WI38 (cell line): Measurements from ENCODE around the gene LPAR3.

Source experiments
- H3K4me3 ChIP-seq: 2 replicates; pipeline ENCODE4 v1.5.1; 2011; ENCODE audit warnings: low read depth, mild to moderate bottlenecking, control low read depth, low read length
- TF ChIP-seq, protein P1 (sequence below): IDR thresholded peaks from 2 replicates; pipeline ENCODE4 v1.5.1; 2012; ENCODE audit warnings: low read depth, mild to moderate bottlenecking, control low read depth, low read length

LPAR3 gene

DNA sequence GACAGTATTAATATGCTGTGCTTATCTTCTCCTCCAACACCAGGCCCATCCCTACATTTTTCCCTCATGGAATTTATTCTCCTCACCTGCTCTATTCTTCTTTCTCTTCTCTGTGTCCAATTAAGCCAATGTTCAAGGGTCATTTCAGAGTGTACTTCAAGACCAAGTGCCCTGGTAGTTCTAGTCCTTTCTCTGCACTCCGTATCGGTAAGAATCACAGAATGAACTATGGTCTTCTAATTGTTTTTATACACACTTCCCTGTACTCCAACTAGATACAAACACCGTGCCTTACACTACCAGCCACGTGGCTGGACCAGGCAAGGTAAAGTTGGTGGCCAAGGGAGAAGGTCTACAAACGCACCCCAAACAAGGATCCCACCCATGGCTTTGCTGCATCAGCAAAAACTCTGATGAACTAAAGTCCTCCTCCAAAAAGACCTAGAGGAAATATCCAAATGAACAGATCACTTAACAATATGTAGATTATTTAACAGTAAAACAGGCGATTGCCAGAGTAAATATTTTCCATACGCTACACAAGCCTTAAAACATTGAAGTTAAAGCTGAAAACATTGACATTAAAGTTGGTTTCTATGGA, 40.1 kb upstream of the LPAR3 start:
- TF ChIP-seq, protein P1, sequence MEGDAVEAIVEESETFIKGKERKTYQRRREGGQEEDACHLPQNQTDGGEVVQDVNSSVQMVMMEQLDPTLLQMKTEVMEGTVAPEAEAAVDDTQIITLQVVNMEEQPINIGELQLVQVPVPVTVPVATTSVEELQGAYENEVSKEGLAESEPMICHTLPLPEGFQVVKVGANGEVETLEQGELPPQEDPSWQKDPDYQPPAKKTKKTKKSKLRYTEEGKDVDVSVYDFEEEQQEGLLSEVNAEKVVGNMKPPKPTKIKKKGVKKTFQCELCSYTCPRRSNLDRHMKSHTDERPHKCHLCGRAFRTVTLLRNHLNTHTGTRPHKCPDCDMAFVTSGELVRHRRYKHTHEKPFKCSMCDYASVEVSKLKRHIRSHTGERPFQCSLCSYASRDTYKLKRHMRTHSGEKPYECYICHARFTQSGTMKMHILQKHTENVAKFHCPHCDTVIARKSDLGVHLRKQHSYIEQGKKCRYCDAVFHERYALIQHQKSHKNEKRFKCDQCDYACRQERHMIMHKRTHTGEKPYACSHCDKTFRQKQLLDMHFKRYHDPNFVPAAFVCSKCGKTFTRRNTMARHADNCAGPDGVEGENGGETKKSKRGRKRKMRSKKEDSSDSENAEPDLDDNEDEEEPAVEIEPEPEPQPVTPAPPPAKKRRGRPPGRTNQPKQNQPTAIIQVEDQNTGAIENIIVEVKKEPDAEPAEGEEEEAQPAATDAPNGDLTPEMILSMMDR = no peak
- H3K4me3 ChIP-seq = no peak overlapping the region

DNA sequence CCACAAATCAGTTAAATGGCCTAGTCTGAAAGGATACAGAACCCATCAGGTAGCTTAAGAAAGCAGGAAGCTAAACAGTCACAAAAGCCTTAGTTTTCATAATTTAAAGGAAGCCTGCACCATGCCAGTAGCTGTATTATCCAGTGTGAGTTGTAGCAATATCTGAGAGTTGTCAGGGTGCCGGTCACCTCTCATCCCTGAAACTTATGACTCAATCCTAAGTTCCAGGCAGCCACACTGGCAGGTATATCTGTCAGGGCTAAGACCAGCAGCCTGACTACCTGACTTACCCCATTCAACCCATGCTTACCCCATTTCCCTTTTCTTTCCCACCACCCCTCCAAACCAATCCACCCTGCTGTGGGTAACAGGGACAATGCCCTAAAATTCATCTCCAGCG, 37.8 kb upstream of the LPAR3 start:
- TF ChIP-seq, protein P1 = no peak
- no peak overlapping the region for H3K4me3 ChIP-seq

DNA sequence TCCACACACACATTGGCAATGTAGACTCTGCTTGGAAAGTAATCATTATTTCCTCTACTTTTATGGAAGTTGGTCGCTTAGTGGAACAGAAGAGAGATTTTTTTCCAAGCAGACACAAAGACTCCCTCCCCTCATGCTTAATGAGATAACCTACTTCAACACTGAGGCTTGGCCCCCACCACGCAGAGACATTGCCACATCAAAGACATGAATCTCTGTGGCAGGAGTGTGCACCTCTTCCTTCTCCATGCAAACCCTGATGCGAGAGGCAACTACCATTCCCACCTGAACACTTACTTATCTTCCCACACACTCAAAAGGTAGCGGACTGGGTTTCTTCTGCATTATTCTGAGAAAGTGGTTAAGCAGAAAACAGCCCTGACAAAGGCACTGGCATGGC, 37.3 kb upstream of the LPAR3 start:
- no peak overlapping the region for H3K4me3 ChIP-seq
- TF ChIP-seq, protein P1 = no peak

DNA sequence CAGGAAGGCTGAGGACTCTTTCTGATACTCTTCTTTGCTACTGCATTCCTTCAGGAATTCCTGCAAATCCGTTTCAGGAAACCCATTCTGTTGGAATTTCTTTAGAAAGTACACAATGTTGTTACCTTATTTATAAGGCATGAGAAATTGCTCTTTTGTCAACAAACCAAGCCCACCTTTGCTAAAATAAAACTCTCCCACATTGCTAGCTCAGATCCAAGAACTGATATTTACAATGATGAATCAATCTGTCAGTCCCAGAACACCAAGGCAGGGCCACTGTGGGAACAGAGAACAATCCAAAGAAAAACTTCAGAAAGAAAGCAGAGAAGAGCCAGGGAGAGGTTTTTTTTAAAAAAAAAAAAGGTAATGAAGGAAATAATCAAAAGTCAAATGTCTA, 36.6 kb upstream of the LPAR3 start:
- TF ChIP-seq, protein P1 = no peak
- no peak overlapping the region for H3K4me3 ChIP-seq

DNA sequence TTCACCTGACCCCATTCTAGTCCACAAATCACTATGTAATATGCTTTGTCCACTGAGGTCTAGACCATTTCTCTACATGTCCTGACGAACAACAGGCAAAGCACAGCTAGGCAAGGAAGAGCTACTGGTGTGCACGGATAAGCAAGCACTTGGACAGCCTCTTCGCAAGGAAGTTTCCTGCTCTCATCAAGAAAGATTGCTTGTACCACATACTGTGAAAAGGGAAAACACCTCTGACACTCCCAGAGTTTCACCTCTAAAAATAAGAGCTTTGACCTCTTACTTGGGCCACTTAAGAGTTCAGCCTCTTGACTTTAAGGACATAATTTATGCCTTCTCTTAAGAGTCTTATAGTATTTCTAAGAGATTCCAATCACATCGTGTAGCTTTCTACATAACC, 36.0 kb upstream of the LPAR3 start:
- H3K4me3 ChIP-seq = no peak overlapping the region
- TF ChIP-seq, protein P1 = no peak

DNA sequence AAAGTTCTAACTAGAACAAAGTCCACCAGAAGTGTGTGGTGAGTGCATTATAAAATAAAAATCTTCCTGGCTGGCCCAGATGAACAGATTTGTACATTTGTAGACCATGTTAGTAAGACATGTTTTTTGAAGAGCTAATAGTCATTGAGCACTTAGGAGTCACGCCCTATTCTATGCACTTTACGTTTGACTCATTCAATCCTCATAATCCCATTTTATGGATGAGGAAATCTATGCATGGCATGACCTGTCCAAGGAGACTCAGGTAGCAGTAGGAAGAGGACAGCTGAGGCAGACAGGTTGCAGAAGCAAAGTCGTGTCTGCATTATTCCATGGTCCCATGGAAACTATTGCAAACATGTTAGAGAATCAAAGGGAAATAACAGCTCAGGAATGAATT, 30.3 kb upstream of the LPAR3 start:
- TF ChIP-seq, protein P1 = no peak

DNA sequence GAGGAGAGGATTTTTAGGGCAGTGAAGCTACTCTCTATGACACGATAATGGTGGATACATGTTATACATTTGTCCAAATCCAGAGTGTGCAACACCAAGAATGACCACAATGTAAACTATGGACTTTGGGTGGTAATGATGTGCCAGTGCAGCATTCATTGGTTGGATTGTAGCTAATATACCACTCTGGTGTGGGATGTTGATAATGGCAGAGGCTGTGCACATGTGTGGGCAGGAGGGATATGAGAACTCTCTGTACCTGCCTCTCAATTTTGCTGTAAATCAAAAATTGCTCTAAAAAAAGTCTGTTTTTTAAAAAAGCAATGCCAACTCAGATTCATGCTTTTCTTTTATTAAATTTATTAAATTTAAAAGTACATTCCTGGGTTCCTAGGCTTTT, 27.2 kb upstream of the LPAR3 start:
- TF ChIP-seq, protein P1 = no peak
- no peak overlapping the region for H3K4me3 ChIP-seq

More for the DNA sequence above, 30.3 kb upstream of the LPAR3 start:
- no peak overlapping the region for H3K4me3 ChIP-seq
